Lung (tissue), 12 donors: Measurements from ENCODE around the gene ADGRB2. TPM values are rescaled to one million over a fixed set of nuclear protein-coding genes. Genes with fewer than 3 reads are reported as not detected.

Source experiments
- ATAC-seq: fragments of 200-7000 bp; cut with Tn5 transposase; one replicate; pipeline ENCODE4 v1.9.1; 2020; ENCODE audit warnings: moderate number of reproducible peaks; ENCODE audit not compliant: insufficient read depth, low FRiP score
- DNase-seq, 3 donors: peaks; one replicate each; pipeline ENCODE4 v3.0.0-alpha.2; 2013 to 2017
- H3K27ac ChIP-seq, 2 donors: one replicate each; pipeline ENCODE4 v1.5.1; 2013; ENCODE audit warnings: mild to moderate bottlenecking in 2 of 2, moderate library complexity in 2 of 2, control low read depth in 1 of 2, inconsistent platforms in 1 of 2, low read depth in 1 of 2, low read length in 1 of 2
- H3K27me3 ChIP-seq, 3 donors: one replicate each; pipeline ENCODE4 v1.5.1; 2013; ENCODE audit warnings: low read length in 2 of 3; ENCODE audit not compliant: control insufficient read depth in 3 of 3, insufficient read depth in 3 of 3
- H3K36me3 ChIP-seq, 4 donors: one replicate each; pipeline ENCODE4 v1.5.1; 2013; ENCODE audit warnings: low read length in 4 of 4, mild to moderate bottlenecking in 1 of 4, moderate library complexity in 1 of 4; ENCODE audit not compliant: control insufficient read depth in 4 of 4, insufficient read depth in 4 of 4
- H3K4me1 ChIP-seq, 5 donors: one replicate each; pipeline ENCODE4 v1.5.1; 2013; ENCODE audit warnings: low read length in 5 of 5, mild to moderate bottlenecking in 2 of 5, moderate library complexity in 1 of 5; ENCODE audit not compliant: control insufficient read depth in 5 of 5, insufficient read depth in 5 of 5
- H3K4me3 ChIP-seq: one replicate; pipeline ENCODE4 v1.5.1; 2013; ENCODE audit warnings: mild to moderate bottlenecking, control low read depth, moderate library complexity
- H3K9ac ChIP-seq, 2 donors: one replicate each; pipeline ENCODE4 v1.5.1; 2013; ENCODE audit warnings: low read length in 2 of 2, control low read depth in 1 of 2; ENCODE audit not compliant: insufficient read depth in 1 of 2
- H3K9me3 ChIP-seq, 4 donors: one replicate each; pipeline ENCODE4 v1.5.1; 2013; ENCODE audit warnings: low read length in 3 of 4, mild to moderate bottlenecking in 1 of 4, moderate library complexity in 1 of 4; ENCODE audit not compliant: control insufficient read depth in 4 of 4, insufficient read depth in 3 of 4
- CTCF ChIP-seq: IDR thresholded peaks from 2 replicates; pipeline ENCODE4 v1.5.1; 2012; ENCODE audit warnings: mild to moderate bottlenecking; ENCODE audit errors: control extremely low read depth, extremely low read depth
- WGBS, 2 donors: extraction: QIAGEN DNeasy Blood & Tissue Kit; methylation state at CpG; one replicate each; pipeline ENCODE4 v1.1.7; 2013; 5-methylcytosine and 5-hydroxymethylcytosine counted together
- polyA plus RNA-seq, 2 donors: library from polyadenylated mRNA; stranded (reverse); fragments of 200-250 nt; gene quantifications; one replicate each; pipeline ENCODE4 v1.2.1, GENCODE V29; 2013
- total RNA-seq, 2 donors: library from RNA; depleted of rRNA in 1 of 2; stranded (reverse); fragments of >200 nt in 1 of 2; gene quantifications; one replicate each; pipeline ENCODE4 v1.2.1, GENCODE V29; 2014 to 2021
- donor health status: control.
- donor health status: control.
- donor health status: Bipolar disorder and iron deficiency.
- donor health status: healthy.
- donor health status: DM: yes; HTN: yes; CAD: no.

Gene ADGRB2
- total and polyA plus RNA-seq, 4 donors: 0.44 to 7.6 (median 1.3) TPM

DNA sequence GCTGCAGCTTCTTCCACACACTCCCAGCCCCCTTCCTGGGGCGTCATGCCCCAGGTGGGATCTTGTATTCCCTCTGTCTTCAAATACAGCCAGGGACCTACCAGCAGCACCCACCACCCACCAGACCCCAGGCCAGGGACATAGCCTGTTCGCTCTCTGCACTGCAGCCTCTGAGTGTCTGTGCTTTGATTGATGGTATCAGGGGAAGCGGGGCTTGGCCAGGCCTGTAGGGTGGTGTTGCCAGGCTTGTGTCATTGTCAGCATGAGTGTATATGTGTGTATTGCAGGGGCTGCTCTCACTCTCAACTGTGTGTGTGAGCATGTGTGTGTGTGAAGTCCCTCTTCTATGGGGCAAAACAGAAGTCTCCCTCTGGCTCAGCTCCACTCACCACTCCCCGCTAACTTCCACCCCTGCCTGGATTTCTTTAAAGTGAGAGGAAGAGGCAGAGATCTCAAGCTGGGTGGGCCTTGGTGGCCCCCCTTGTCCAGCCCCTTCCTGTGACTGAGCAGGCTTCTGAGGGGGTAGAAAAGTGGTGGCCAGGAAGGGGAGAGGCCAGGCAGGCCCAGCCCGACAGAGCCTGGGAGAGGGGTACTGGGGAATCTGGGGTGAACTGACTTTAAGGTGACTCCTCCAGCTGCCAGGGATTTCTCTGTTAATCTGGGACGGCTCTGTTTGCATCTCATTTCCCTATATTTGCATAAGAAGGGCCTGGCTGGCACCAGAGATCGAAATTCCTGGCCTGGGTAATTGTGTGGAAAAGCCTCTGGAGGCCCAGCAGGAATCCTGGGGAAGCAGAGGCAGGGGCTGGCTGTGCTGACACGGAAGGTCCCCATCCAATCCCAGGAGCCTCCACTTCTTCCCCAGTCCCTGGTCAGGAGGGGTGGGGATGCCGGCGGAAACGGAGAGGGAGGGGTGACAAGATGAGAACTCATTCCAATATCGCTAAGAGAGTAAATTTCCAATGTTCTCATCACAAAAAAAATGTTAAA lies 18.6 kb upstream of the ADGRB2 start:
- ATAC-seq (no peak), DNase-seq (peak; percentile 76 to 91 (median 85))
- Histone ChIP-seq H3K36me3 (no peaks in the 10 kb centered on the region), H3K9me3 (no peaks in the 10 kb centered on the region), H3K27me3 (no peaks in the 10 kb centered on the region), H3K9ac (peak overlapping the region in 1 of 2 donors; percentile 62), H3K27ac (no peak overlapping the region), H3K4me1 (peaks cover 0 to 34% (median 14%) of the 10 kb centered on the region in 5 donors), H3K4me3 (no peak overlapping the region)
- TF ChIP-seq CTCF: no peak
- 57 to 69% methylated on average over 12 of the region's 12 CpGs for WGBS, 2 donors

DNA sequence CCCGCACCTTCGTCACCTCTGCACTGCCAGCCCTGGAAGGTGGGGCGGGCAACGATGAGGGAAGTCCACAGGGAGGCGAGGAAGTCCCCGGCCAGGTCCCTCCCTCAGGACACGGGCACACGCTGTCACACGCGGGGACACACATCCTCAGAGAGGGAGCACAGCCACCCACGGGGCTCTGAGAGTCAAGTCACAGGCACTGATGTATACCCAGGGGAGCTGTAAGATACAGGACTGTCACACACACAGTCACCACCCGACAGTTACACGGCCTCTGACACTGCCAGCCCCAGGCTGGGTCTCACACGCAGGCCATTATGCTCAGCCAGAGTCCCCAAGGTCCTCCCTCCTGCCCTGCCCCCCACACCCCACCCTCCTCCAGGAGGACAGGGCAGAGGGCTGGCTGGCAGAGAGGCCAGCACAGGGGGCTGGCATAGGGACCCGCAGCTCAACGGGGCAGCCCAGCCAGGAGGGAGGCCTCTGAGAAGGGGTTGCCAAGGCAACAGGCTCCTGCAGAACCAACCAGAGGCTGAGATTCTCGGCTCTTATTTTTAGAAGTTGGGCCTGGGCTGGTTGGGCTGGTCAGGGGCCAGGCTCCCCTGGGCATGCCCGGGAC lies 17.7 kb upstream of the ADGRB2 start:
- 52 to 69% methylated on average over 16 to 18 of the region's 18 CpGs for WGBS, 2 donors
- DNase-seq (peak; percentile 56 to 72 (median 61)), ATAC-seq (no peak)
- H3K4me3 ChIP-seq: no peak overlapping the region
- no peak for TF ChIP-seq CTCF
- no peak overlapping the region for H3K27ac ChIP-seq
- H3K9ac ChIP-seq: no peak overlapping the region
- H3K27me3 ChIP-seq: no peaks in the 10 kb centered on the region
- peaks cover 0 to 36% (median 14%) of the 10 kb centered on the region in 5 donors for H3K4me1 ChIP-seq
- no peaks in the 10 kb centered on the region for H3K36me3 ChIP-seq
- H3K9me3 ChIP-seq: no peaks in the 10 kb centered on the region

DNA sequence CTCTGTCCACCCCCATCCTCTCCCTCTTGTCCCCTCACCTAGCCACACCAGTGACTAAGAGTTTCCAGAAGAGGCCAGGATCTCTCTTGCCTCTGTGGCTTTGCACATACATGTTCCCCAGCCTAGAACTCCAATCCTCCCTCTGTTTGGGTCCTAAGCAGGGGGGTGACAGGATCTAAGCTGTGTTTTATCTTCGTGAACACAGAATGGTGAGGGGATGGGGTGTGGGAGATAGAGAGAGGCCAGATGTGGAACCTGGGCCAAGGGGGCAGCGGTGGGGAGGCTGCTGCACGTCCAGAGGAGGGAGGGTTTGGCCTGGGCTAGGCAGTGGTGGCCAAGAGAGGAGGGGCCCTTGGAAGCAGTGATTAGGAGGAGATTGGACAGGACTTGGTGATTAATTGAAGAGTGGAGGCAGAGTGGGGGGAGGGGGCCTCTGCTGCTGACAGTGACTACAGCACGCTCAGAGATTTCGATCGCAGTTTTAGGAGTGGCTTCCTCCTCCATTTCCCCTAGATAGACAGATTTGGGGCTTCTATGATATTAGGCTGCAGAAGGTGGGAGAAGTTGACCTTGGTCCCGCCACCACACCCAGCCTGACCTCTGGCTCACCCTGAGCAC lies 17.1 kb upstream of the ADGRB2 start:
- ATAC-seq (no peak), DNase-seq (peak; percentile 72 to 90 (median 78))
- WGBS, 2 donors: 51 to 59% methylated on average over 7 of the region's 7 CpGs
- Histone ChIP-seq H3K9me3 (no peaks in the 10 kb centered on the region), H3K27me3 (no peaks in the 10 kb centered on the region), H3K9ac (no peak overlapping the region), H3K4me1 (peaks cover 0 to 42% (median 14%) of the 10 kb centered on the region in 5 donors), H3K36me3 (no peaks in the 10 kb centered on the region), H3K4me3 (no peak overlapping the region), H3K27ac (no peak overlapping the region)
- TF ChIP-seq CTCF: no peak
